Activated CD8-positive, alpha-beta T cell treated with anti-CD3 and anti-CD28 coated beads for 36 hours (primary cell): ENCODE measurements around the gene SHROOM3. TPM values are rescaled to one million over a fixed set of nuclear protein-coding genes. Genes with fewer than 3 reads are reported as not detected.

Source experiments
- ATAC-seq: fragments of 200-7000 bp; cut with Tn5 transposase; one replicate; pipeline ENCODE4 v1.10.0; 2021; ENCODE audit warnings: mild to moderate bottlenecking, moderate library complexity
- CTCF ChIA-PET: fragments of 350-600 bp; sonication (Branson Sonifier 250); formaldehyde crosslinking; loops from one replicate; lab custom pipeline; 2021; ENCODE audit warnings: antibody characterized with exemption; lab: Charles Lee
- POLR2A ChIA-PET: fragments of 350-600 bp; sonication (Branson Sonifier 250); formaldehyde crosslinking; loops from one replicate; lab custom pipeline; 2021; ENCODE audit warnings: antibody characterized with exemption; lab: Charles Lee
- DNase-seq: peaks from one replicate; pipeline ENCODE4 v3.0.0-alpha.2; 2020
- H3K27ac Mint-ChIP-seq: one replicate; pipeline ENCODE4 v1.8.0; 2021; ENCODE audit warnings: mild to moderate bottlenecking, mixed read lengths
- H3K27me3 Mint-ChIP-seq: one replicate; pipeline ENCODE4 v1.8.0; 2021; ENCODE audit warnings: mixed read lengths
- H3K36me3 Mint-ChIP-seq: one replicate; pipeline ENCODE4 v1.8.0; 2021; ENCODE audit warnings: low read depth, mixed read lengths
- H3K4me1 Mint-ChIP-seq: one replicate; pipeline ENCODE4 v1.8.0; 2021; ENCODE audit warnings: low read depth, mixed read lengths
- H3K4me3 Mint-ChIP-seq: one replicate; pipeline ENCODE4 v1.8.0; 2021; ENCODE audit warnings: mild to moderate bottlenecking, moderate library complexity, mixed read lengths
- H3K9me3 Mint-ChIP-seq: one replicate; pipeline ENCODE4 v1.8.0; 2021; ENCODE audit warnings: mixed read lengths
- CTCF ChIP-seq: fragments of 200-600 bp; IDR thresholded peaks from one replicate; pipeline ENCODE4 v1.8.0; 2022; ENCODE audit warnings: antibody characterized with exemption, mild to moderate bottlenecking
- intact Hi-C: fragments of 100-400 bp; cut with micrococcal nuclease; formaldehyde crosslinking; loops from one replicate; pipeline ENCODE4 v1.10.0; 2022
- total RNA-seq, 2 experiments: library from RNA; stranded (reverse); gene quantifications; one replicate each; pipeline ENCODE4 v1.2.3, GENCODE V29; 2021

SHROOM3 gene
- total RNA-seq, 2 experiments from 2014 or later: not detected

DNA sequence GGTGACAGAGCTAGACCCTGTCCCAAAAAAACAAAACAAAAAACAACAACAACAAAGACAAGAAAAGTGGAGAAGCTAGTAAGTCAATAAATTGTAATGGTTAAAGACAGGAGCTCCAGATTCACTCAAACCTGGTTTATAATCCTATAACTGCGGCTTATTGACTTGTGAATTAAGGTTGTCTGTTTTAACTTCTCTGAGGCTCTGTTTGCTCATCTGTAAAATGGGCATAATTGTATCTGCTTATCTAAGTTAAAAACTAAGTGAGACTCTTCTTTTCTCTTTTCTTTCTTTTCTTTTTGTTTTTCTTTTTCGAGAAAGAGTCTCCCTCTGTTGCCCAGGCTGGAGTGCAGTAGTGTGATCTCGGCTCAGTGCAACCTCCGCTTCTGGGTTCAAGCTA lies 378.0 kb downstream of the SHROOM3 start:
- no peak overlapping the region for H3K4me3 Mint-ChIP-seq
- ChIA-PET POLR2A (interaction anchor here (0.6 to 1.0 kb wide), 3 partner anchors 10 to 112 kb away, joined by 3 read pairs; no protein-coding TSS in a partner anchor), CTCF (interaction anchor here (1.1 kb wide), 1 partner anchor 232 kb away, joined by 3 read pairs; no protein-coding TSS in a partner anchor)
- H3K36me3 Mint-ChIP-seq: no peaks in the 10 kb centered on the region
- no peaks in the 10 kb centered on the region for H3K9me3 Mint-ChIP-seq
- TF ChIP-seq CTCF: no peak
- no peaks in the 10 kb centered on the region for H3K27me3 Mint-ChIP-seq
- DNase-seq (no peak), ATAC-seq (no peak)
- H3K4me1 Mint-ChIP-seq: no peaks in the 10 kb centered on the region
- intact Hi-C loops: no loop called here
- no peak overlapping the region for H3K27ac Mint-ChIP-seq

GRCh38 chr4:76821641-76822040 lies 386.6 kb downstream of the SHROOM3 start:
- no peak for DNase-seq
- H3K36me3 Mint-ChIP-seq: no peaks in the 10 kb centered on the region
- CTCF ChIA-PET: no interaction called here
- no peak for ATAC-seq
- no peaks in the 10 kb centered on the region for H3K4me1 Mint-ChIP-seq
- POLR2A ChIA-PET: no interaction called here
- TF ChIP-seq CTCF: no peak
- H3K9me3 Mint-ChIP-seq: peaks cover 8% of the 10 kb centered on the region
- intact Hi-C loops: no loop called here
- peaks cover 4% of the 10 kb centered on the region for H3K27me3 Mint-ChIP-seq
- H3K27ac Mint-ChIP-seq: no peak overlapping the region
- no peak overlapping the region for H3K4me3 Mint-ChIP-seq

DNA sequence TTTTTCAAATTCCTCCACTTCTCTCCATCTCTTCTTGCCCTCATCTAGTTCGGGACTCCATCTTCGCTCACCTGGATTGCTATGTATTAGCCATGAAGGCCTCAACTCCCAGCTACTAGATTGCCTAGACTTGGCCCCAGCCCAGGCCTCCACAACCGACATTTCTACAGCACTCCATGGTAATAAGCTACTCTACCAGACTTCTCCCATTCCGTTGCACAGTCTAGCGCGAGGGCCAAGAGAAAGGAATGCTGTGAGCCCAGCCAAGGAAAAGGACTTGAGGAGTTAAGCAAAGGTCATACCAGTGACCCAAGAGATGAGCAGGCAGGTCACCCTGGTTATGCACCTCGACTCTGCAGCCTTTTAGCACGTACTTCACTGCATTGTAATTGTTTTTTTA lies 387.3 kb downstream of the SHROOM3 start:
- TF ChIP-seq CTCF: no peak
- ATAC-seq (no peak), DNase-seq (no peak)
- no peaks in the 10 kb centered on the region for H3K36me3 Mint-ChIP-seq
- H3K9me3 Mint-ChIP-seq: peaks cover 8% of the 10 kb centered on the region
- ChIA-PET POLR2A (no interaction called here), CTCF (no interaction called here)
- intact Hi-C loops: no loop called here
- H3K4me1 Mint-ChIP-seq: no peaks in the 10 kb centered on the region
- no peak overlapping the region for H3K27ac Mint-ChIP-seq
- H3K4me3 Mint-ChIP-seq: no peak overlapping the region
- peaks cover 4% of the 10 kb centered on the region for H3K27me3 Mint-ChIP-seq

DNA sequence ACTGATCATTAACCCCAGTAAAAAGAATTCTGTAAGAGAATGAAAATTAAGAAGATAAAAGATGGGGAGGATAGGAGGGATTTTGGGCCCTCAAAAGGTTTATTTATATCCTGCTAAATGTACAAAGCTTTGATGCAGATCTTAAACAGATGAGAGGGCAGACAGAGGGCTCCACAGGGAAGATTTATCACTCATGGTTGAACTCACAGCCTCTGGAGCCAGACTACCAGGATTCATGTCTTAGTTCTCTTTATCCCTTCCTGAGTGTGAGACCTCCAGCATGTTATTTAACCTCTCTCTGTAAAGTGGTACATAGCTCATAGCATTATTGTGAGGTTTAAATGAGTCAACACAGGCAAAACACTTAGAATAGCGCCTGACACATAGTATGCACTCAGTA lies 388.5 kb downstream of the SHROOM3 start:
- DNase-seq (no peak), ATAC-seq (no peak)
- no peak overlapping the region for H3K27ac Mint-ChIP-seq
- H3K9me3 Mint-ChIP-seq: peaks cover 8% of the 10 kb centered on the region
- no peak for TF ChIP-seq CTCF
- ChIA-PET POLR2A (interaction anchor here (0.6 kb wide), 1 partner anchor 11 kb away, joined by 3 read pairs; no protein-coding TSS in a partner anchor), CTCF (no interaction called here)
- peaks cover 4% of the 10 kb centered on the region for H3K27me3 Mint-ChIP-seq
- H3K4me3 Mint-ChIP-seq: no peak overlapping the region
- no peaks in the 10 kb centered on the region for H3K36me3 Mint-ChIP-seq
- no peaks in the 10 kb centered on the region for H3K4me1 Mint-ChIP-seq
- intact Hi-C loops: no loop called here

DNA sequence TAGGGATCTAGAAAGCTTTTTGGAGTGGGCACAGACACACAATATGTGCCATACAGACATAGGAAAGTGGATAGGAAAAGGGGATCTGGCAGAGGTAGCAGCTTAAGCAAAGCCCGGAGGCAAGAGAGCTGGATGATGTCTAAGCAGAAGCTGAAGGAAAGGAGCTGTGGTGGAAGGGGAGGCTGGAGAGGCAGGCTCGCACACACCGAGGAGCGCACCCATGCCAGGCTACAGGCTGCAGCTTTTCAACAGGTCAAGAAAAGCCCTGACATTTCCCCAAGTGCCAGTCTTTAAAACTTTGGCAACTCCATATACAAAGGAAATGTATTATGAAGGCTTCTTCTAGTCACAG lies 395.6 kb downstream of the SHROOM3 start:
- no peak for TF ChIP-seq CTCF
- no peak for ATAC-seq
- intact Hi-C loops: no loop called here
- no peak for DNase-seq
- no peaks in the 10 kb centered on the region for H3K9me3 Mint-ChIP-seq
- no peaks in the 10 kb centered on the region for H3K4me1 Mint-ChIP-seq
- H3K27ac Mint-ChIP-seq: no peak overlapping the region
- no peak overlapping the region for H3K4me3 Mint-ChIP-seq
- ChIA-PET POLR2A (no interaction called here), CTCF (no interaction called here)
- peaks cover 1% of the 10 kb centered on the region for H3K27me3 Mint-ChIP-seq
- H3K36me3 Mint-ChIP-seq: no peaks in the 10 kb centered on the region
